HG02759 (cell line): ENCODE data around the gene CLASP2.
"Not testable (repeated sequence)": the region's sequence is repeated elsewhere in the genome, so short reads cannot be mapped to it uniquely, and the experiment has no call there.

ENCODE experiments used
- ATAC-seq: cut with Tn5 transposase; IDR thresholded peaks from one replicate; pipeline ENCODE4 v1.9.1; 2021; ENCODE audit warnings: mild to moderate bottlenecking, moderate library complexity; ENCODE audit not compliant: unreplicated experiment

The CLASP2 gene

GRCh38 chr3:33461097-33461496, 257.0 kb downstream of the CLASP2 start:
- no peak for ATAC-seq

- ATAC-seq = not testable (repeated sequence)
Measured at GRCh38 chr3:33459577-33459976, 258.5 kb downstream of the CLASP2 start.

- no peak for ATAC-seq
Measured at GRCh38 chr3:33458446-33458845, 259.6 kb downstream of the CLASP2 start.

- no peak for ATAC-seq
Measured at GRCh38 chr3:33456756-33457155, 261.3 kb downstream of the CLASP2 start.

GRCh38 chr3:33453331-33453761, 264.7 kb downstream of the CLASP2 start:
- no peak for ATAC-seq

- not testable (repeated sequence) for ATAC-seq
Measured at GRCh38 chr3:33451994-33452393, 266.1 kb downstream of the CLASP2 start.

- ATAC-seq = no peak
Measured at GRCh38 chr3:33447958-33448357, 270.1 kb downstream of the CLASP2 start.

GRCh38 chr3:33447256-33447625, 270.8 kb downstream of the CLASP2 start:
- ATAC-seq = not testable (repeated sequence)
